HUES6 (cell line): Measurements from ENCODE around the gene OLR1.
"Not testable (repeated sequence)": the region's sequence is repeated elsewhere in the genome, so short reads cannot be mapped to it uniquely, and the experiment has no call there.

ENCODE experiments used
- H3K27ac ChIP-seq: 2 replicates; pipeline ENCODE4 v1.7.0; 2013; ENCODE audit warnings: low read depth, mild to moderate bottlenecking, low read length, inconsistent platforms
- H3K27me3 ChIP-seq: 2 replicates; pipeline ENCODE4 v1.6.1; 2013; ENCODE audit warnings: low read length; ENCODE audit not compliant: control insufficient read depth, insufficient read depth
- H3K36me3 ChIP-seq: 2 replicates; pipeline ENCODE4 v1.6.1; 2013; ENCODE audit warnings: low read length; ENCODE audit not compliant: control insufficient read depth, insufficient read depth
- H3K4me1 ChIP-seq: 2 replicates; pipeline ENCODE4 v1.6.1; 2013; ENCODE audit warnings: low read length; ENCODE audit not compliant: control insufficient read depth, insufficient read depth
- H3K4me3 ChIP-seq: 2 replicates; pipeline ENCODE4 v1.5.1; 2013; ENCODE audit warnings: low read depth, low read length
- H3K9ac ChIP-seq: one replicate; pipeline ENCODE4 v1.6.1; 2013; ENCODE audit warnings: mild to moderate bottlenecking, low read length
- H3K9me3 ChIP-seq: 2 replicates; pipeline ENCODE4 v1.6.1; 2013; ENCODE audit warnings: low read depth, low read length; ENCODE audit not compliant: control insufficient read depth, insufficient read depth

Gene OLR1

DNA sequence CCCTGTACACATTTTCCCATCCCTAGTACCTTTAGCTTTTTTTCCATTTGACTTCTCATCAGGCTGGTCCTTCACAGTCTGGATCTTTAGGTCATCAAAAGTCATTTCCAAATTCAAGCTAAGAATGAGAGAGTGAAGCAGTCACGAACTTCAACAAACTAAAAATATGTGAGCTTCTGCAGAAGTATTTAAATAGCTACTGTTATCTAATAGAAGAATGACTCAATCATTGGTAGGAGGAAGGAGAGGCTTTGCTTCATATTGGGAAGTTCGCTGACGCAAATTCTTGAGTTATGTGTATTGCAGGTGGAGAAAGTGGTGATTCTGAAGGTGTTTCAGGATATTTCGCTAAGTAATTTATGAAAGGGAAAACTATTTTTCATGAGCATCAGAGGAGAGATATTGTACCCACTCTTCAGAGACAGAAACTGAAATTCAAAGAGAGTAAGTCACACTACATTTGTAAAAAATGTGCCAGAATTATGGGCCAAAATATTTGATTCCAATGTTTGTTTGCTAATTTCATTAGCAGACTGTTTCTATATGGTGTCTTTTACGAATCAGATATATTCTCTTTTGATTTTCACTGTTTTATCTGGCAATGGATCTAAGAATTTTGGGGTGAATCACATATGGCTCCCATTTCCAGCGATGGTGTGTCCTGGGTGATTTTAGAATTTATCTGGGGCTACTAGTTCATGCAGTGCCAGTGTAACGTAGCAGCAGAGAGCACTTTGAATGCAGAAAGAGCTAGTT is at the start of gene OLR1:
Gene OLR1 (minus strand): TSS at position 160 of the 756 bp plus-strand sequence. CDS start 55 bp downstream, at position 105.
- H3K36me3 ChIP-seq = no peaks in the 10 kb centered on the region

GRCh38 chr12:10220398-10221077 is 48.6 kb upstream of the OLR1 start:
- no peak overlapping the region for H3K27ac ChIP-seq
- H3K9me3 ChIP-seq = no peaks in the 10 kb centered on the region
- 0 out of 2 replicates have a peak, but pooled peaks cover under 1% of the 10 kb centered on the region for H3K4me1 ChIP-seq
- H3K27me3 ChIP-seq = no peaks in the 10 kb centered on the region
- no peak overlapping the region for H3K4me3 ChIP-seq
- no peak overlapping the region for H3K9ac ChIP-seq
- H3K36me3 ChIP-seq = peaks cover 66% of the 10 kb centered on the region

More for the DNA sequence above, at the start of gene OLR1:
- H3K27ac ChIP-seq = no peak within 1 kb of the TSS
- no peak within 1 kb of the TSS for H3K4me3 ChIP-seq
- no peaks in the 10 kb centered on the region for H3K9me3 ChIP-seq
- no peak within 1 kb of the TSS for H3K9ac ChIP-seq
- no peaks in the 10 kb centered on the region for H3K4me1 ChIP-seq
- H3K27me3 ChIP-seq = no peaks in the 10 kb centered on the region

DNA sequence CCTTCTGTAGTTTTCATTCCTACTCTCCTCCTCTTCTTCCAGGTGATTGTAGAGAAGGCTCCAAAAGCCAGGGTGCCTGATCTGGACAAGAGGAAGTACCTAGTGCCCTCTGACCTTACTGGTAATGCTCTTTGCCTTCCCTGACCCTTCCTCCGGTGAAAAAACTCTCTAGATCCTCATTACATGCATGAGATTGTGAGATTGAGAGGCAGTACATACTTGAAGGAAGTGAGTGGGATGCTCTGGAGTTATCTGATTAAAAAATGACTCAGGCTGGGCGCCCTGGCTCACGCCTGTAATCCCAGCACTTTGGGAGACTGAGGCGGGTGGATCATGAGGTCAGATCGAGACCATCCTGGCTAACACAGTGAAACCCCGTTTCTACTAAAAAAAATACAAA is 46.1 kb upstream of the OLR1 start:
- Histone ChIP-seq H3K27ac (no peak overlapping the region), H3K36me3 (peaks cover 50% of the 10 kb centered on the region), H3K4me1 (peaks cover 10% of the 10 kb centered on the region; the same call in 1 of the 2 replicates), H3K9ac (no peak overlapping the region), H3K27me3 (no peaks in the 10 kb centered on the region), H3K4me3 (no peak overlapping the region), H3K9me3 (no peaks in the 10 kb centered on the region)

DNA sequence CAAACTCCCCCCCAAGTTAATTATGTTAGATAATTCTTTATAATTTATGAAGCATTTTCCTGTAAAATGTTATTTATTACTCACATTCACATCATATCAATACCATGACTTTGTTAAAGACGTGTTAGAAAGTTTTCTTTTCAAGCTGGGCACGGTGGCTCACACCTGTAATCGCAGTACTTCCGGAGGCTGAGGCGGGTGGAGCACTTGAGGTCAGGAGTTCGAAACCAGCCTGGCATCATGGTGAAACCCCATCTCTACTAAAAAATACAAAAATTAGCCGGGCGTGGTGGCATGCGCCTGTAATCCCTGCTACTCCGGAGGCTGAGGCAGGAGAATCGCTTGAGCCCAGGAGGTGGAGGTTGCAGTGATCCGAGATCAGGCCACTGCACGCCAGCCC is 44.0 kb upstream of the OLR1 start:
- not testable (repeated sequence) for H3K27me3 ChIP-seq, H3K9me3 ChIP-seq, H3K27ac ChIP-seq, H3K9ac ChIP-seq
- Histone ChIP-seq H3K36me3 (peaks cover 29% of the 10 kb centered on the region), H3K4me1 (peaks cover 12% of the 10 kb centered on the region), H3K4me3 (0 out of 2 replicates have a peak overlapping the region, but pooled peaks have one; percentile 84)

DNA sequence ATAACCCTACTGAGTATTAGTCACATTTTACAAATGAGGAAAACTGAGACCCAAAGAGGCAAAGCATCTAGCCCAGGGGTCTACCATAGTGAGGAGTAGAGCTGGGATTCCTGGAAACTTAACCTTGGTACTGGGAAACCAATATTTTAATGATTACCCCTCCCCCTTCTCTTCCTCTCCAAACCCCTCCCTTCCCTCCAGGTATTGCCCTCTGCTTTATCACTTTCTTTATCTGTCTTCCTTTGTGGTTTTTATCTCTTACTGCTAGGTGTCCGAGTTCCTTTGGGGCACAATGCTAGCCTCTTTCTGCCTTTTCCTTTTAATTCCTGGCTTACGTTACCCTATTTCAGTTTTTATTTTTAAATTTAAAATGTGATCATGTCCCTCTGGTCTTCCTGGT is 43.5 kb upstream of the OLR1 start:
- Histone ChIP-seq H3K4me3 (peak overlapping the region; percentile 84), H3K4me1 (peaks cover 12% of the 10 kb centered on the region), H3K36me3 (peaks cover 24% of the 10 kb centered on the region), H3K27ac (no peak overlapping the region), H3K27me3 (no peaks in the 10 kb centered on the region), H3K9me3 (no peaks in the 10 kb centered on the region), H3K9ac (peak overlapping the region; percentile 4)

GRCh38 chr12:10214895-10215267 is 42.9 kb upstream of the OLR1 start:
- H3K9ac ChIP-seq = peak overlapping the region; percentile 4
- H3K4me3 ChIP-seq = peak overlapping the region; percentile 84
- no peaks in the 10 kb centered on the region for H3K27me3 ChIP-seq
- H3K9me3 ChIP-seq = no peaks in the 10 kb centered on the region
- H3K4me1 ChIP-seq = peaks cover 12% of the 10 kb centered on the region
- H3K27ac ChIP-seq = no peak overlapping the region
- peaks cover 18% of the 10 kb centered on the region for H3K36me3 ChIP-seq

- H3K4me1 ChIP-seq = peaks cover 12% of the 10 kb centered on the region
- H3K27me3 ChIP-seq = no peaks in the 10 kb centered on the region
- peaks cover 13% of the 10 kb centered on the region for H3K36me3 ChIP-seq
- H3K9ac ChIP-seq = peak overlapping the region; percentile 92
- H3K27ac ChIP-seq = peak overlapping the region; percentile 96; the same call in 1 of the 2 replicates
- peak overlapping the region; percentile 84 for H3K4me3 ChIP-seq
- H3K9me3 ChIP-seq = no peaks in the 10 kb centered on the region
Measured at GRCh38 chr12:10214136-10214894, 42.4 kb upstream of the OLR1 start.

GRCh38 chr12:10213168-10214135 is 41.5 kb upstream of the OLR1 start:
- peak overlapping the region; percentile 84 for H3K4me3 ChIP-seq
- no peaks in the 10 kb centered on the region for H3K9me3 ChIP-seq
- H3K27ac ChIP-seq = peak overlapping the region; percentile 96
- H3K27me3 ChIP-seq = no peaks in the 10 kb centered on the region
- peaks cover 12% of the 10 kb centered on the region for H3K4me1 ChIP-seq
- peaks cover 7% of the 10 kb centered on the region for H3K36me3 ChIP-seq
- peak overlapping the region; percentile 92 for H3K9ac ChIP-seq

DNA sequence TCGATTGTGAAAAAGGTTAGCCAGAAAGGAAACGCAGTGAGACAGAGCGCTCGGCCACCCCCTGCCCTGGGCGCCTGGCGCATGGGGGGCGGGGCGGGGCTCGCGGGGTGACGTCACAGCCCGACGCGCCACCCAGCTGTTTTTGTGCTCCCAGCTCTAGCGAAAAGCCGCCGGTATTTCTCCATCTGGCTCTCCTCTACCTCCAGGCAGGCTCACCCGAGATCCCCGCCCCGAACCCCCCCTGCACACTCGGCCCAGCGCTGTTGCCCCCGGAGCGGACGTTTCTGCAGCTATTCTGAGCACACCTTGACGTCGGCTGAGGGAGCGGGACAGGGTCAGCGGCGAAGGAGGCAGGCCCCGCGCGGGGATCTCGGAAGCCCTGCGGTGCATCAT is 40.8 kb upstream of the OLR1 start, which contains the start of gene GABARAPL1:
Gene GABARAPL1 (plus strand): TSS at position 139 of the 393 bp plus-strand sequence. CDS start 253 bp downstream, at position 392.
- peak within 1 kb of the TSS; percentile 96 for H3K27ac ChIP-seq
- peaks cover under 1% of the 10 kb centered on the region; the same call in 1 of the 2 replicates for H3K36me3 ChIP-seq
- peaks cover 12% of the 10 kb centered on the region for H3K4me1 ChIP-seq
- peak within 1 kb of the TSS; percentile 92 for H3K9ac ChIP-seq
- no peaks in the 10 kb centered on the region for H3K27me3 ChIP-seq
- H3K9me3 ChIP-seq = no peaks in the 10 kb centered on the region
- peak within 1 kb of the TSS; percentile 84 for H3K4me3 ChIP-seq
